Ishikawa (cell line): ENCODE data around the gene GRID2.

Experiments
- CEBPB ChIP-seq: IDR thresholded peaks from 2 replicates; pipeline ENCODE4 v1.6.1; 2012
- EP300 ChIP-seq: IDR thresholded peaks from 2 replicates; pipeline ENCODE4 v1.6.1; 2012; ENCODE audit warnings: borderline replicate concordance
- FOXM1 ChIP-seq: IDR thresholded peaks from 2 replicates; pipeline ENCODE4 v1.6.1; 2012; ENCODE audit warnings: low read depth, borderline replicate concordance
- NFIC ChIP-seq: IDR thresholded peaks from 2 replicates; pipeline ENCODE4 v1.6.1; 2012
- RAD21 ChIP-seq: IDR thresholded peaks from 2 replicates; pipeline ENCODE4 v1.6.1; 2012; ENCODE audit warnings: low read depth
- TAF1 ChIP-seq: IDR thresholded peaks from 2 replicates; pipeline ENCODE4 v1.6.1; 2012; ENCODE audit warnings: low read depth, mild to moderate bottlenecking
- TCF12 ChIP-seq: IDR thresholded peaks from 2 replicates; pipeline ENCODE4 v1.6.1; 2012; ENCODE audit warnings: low read depth
- TEAD4 ChIP-seq: IDR thresholded peaks from 2 replicates; pipeline ENCODE4 v1.6.1; 2012
- USF1 ChIP-seq: IDR thresholded peaks from 2 replicates; pipeline ENCODE4 v1.6.1; 2012
- YY1 ChIP-seq: IDR thresholded peaks from 2 replicates; pipeline ENCODE4 v1.6.1; 2012; ENCODE audit warnings: low read depth
- ZBTB7A ChIP-seq: IDR thresholded peaks from 2 replicates; pipeline ENCODE4 v1.6.1; 2012; ENCODE audit warnings: low read depth
- TF ChIP-seq, protein P1 (sequence below): IDR thresholded peaks from 2 replicates; pipeline ENCODE4 v1.6.1; 2012; ENCODE audit warnings: low read depth, mild to moderate bottlenecking
- TF ChIP-seq, protein P2 (sequence below): IDR thresholded peaks from 2 replicates; pipeline ENCODE4 v1.6.1; 2012

DNA sequence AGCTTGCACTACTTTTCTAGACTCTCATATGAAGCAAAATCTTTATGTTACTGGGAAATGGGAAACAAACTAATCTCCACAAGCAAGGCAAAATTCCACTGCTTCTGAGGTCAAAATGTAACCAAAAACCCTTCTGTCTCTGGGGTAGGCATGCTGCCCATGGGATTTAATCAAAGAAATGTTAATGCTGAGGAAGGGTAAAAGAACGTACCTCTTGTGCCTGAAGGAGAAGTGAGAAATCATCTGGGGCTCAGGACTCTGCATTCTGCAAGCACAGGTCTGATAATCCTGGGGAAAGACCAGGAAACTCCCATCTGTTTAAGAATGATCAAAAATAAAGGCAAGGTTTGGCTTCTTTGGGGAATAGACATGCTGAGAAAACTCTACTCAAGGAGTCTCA is 184.7 kb downstream of the GRID2 start:
- TF ChIP-seq TCF12 (no peak), YY1 (no peak), EP300 (no peak), CEBPB (no peak), RAD21 (no peak), TEAD4 (no peak), ZBTB7A (no peak), NFIC (no peak), USF1 (no peak), FOXM1 (no peak), TAF1 (no peak)
- TF ChIP-seq, protein P1, sequence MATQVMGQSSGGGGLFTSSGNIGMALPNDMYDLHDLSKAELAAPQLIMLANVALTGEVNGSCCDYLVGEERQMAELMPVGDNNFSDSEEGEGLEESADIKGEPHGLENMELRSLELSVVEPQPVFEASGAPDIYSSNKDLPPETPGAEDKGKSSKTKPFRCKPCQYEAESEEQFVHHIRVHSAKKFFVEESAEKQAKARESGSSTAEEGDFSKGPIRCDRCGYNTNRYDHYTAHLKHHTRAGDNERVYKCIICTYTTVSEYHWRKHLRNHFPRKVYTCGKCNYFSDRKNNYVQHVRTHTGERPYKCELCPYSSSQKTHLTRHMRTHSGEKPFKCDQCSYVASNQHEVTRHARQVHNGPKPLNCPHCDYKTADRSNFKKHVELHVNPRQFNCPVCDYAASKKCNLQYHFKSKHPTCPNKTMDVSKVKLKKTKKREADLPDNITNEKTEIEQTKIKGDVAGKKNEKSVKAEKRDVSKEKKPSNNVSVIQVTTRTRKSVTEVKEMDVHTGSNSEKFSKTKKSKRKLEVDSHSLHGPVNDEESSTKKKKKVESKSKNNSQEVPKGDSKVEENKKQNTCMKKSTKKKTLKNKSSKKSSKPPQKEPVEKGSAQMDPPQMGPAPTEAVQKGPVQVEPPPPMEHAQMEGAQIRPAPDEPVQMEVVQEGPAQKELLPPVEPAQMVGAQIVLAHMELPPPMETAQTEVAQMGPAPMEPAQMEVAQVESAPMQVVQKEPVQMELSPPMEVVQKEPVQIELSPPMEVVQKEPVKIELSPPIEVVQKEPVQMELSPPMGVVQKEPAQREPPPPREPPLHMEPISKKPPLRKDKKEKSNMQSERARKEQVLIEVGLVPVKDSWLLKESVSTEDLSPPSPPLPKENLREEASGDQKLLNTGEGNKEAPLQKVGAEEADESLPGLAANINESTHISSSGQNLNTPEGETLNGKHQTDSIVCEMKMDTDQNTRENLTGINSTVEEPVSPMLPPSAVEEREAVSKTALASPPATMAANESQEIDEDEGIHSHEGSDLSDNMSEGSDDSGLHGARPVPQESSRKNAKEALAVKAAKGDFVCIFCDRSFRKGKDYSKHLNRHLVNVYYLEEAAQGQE = no peak
- TF ChIP-seq, protein P2, sequence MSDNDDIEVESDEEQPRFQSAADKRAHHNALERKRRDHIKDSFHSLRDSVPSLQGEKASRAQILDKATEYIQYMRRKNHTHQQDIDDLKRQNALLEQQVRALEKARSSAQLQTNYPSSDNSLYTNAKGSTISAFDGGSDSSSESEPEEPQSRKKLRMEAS = no peak
